HL-60 (cell line): Measurements from ENCODE around the gene USP11.

Experiments
- DNase-seq, 2 experiments: peaks; one replicate each; pipeline ENCODE4 v3.0.0-alpha.2; 2010 to 2020; ENCODE audit warnings: low read depth in 1 of 2, low spot score in 1 of 2
- H3K27ac ChIP-seq: fragments of 250-450 bp; sonication (Bioruptor Pico); replicated peaks from 2 replicates; pipeline ENCODE4 v1.5.1; 2020; ENCODE audit warnings: mild to moderate bottlenecking, moderate library complexity
- H3K27me3 ChIP-seq: fragments of 250-450 bp; sonication (Bioruptor Pico); 2 replicates; pipeline ENCODE4 v1.5.1; 2021; ENCODE audit warnings: mild to moderate bottlenecking, moderate library complexity; ENCODE audit not compliant: insufficient read depth, poor library complexity, severe bottlenecking
- H3K4me3 ChIP-seq: replicated peaks from 2 replicates; pipeline ENCODE4 v1.5.1; 2011; ENCODE audit warnings: mild to moderate bottlenecking, control low read depth, low read length; ENCODE audit not compliant: insufficient read depth
- CTCF ChIP-seq: IDR thresholded peaks from one replicate; pipeline ENCODE4 v1.5.1; 2011; ENCODE audit warnings: low read length, control low read depth, inconsistent platforms; ENCODE audit not compliant: insufficient read depth
- GABPA ChIP-seq: IDR thresholded peaks from 2 replicates; pipeline ENCODE4 v1.6.1; 2012; ENCODE audit warnings: low read depth
- POLR2AphosphoS5 ChIP-seq: IDR thresholded peaks from 2 replicates; pipeline ENCODE4 v1.6.1; 2012; ENCODE audit warnings: low read depth
- REST ChIP-seq: IDR thresholded peaks from 2 replicates; pipeline ENCODE4 v1.6.1; 2012; ENCODE audit warnings: low read depth; ENCODE audit not compliant: insufficient replicate concordance
- SPI1 ChIP-seq: IDR thresholded peaks from 2 replicates; pipeline ENCODE4 v1.6.1; 2012; ENCODE audit warnings: low read depth, mild to moderate bottlenecking, borderline replicate concordance

Gene USP11

GRCh38 chrX:47233333-47234113, 714 bp downstream of the USP11 start:
- TF ChIP-seq GABPA, result no peak
- no peak for TF ChIP-seq REST
- TF ChIP-seq SPI1, result no peak
- TF ChIP-seq POLR2AphosphoS5, result no peak
- no peak for TF ChIP-seq CTCF
- H3K4me3 ChIP-seq, result peak overlapping the region; percentile 59
- peak; percentile 85 to 96 for DNase-seq
- peak overlapping the region; percentile 91 for H3K27ac ChIP-seq
- H3K27me3 ChIP-seq, result no peaks in the 10 kb centered on the region

GRCh38 chrX:47234583-47234982, 1.8 kb downstream of the USP11 start:
- TF ChIP-seq POLR2AphosphoS5, result no peak
- no peak for TF ChIP-seq SPI1
- TF ChIP-seq REST, result no peak
- TF ChIP-seq GABPA, result no peak
- no peak for TF ChIP-seq CTCF
- Histone ChIP-seq H3K4me3 (no peak overlapping the region), H3K27me3 (no peaks in the 10 kb centered on the region), H3K27ac (peak overlapping the region; percentile 91)
- DNase-seq, result no peak

GRCh38 chrX:47235691-47236103, 2.9 kb downstream of the USP11 start:
- DNase-seq, result no peak
- Histone ChIP-seq H3K27me3 (no peaks in the 10 kb centered on the region), H3K27ac (no peak overlapping the region), H3K4me3 (no peak overlapping the region)
- TF ChIP-seq CTCF (no peak), SPI1 (no peak), POLR2AphosphoS5 (no peak), GABPA (no peak), REST (no peak)
